GM06990 (cell line): ENCODE data around the gene PRR36.

ENCODE experiments used
- DNase-seq: peaks from one replicate; pipeline ENCODE4 v3.0.0-alpha.2; 2011; ENCODE audit not compliant: insufficient read length; ENCODE audit errors: extremely low read depth
- H3K27me3 ChIP-seq: replicated peaks from 2 replicates; pipeline ENCODE4 v1.6.0; 2011; ENCODE audit warnings: low read length; ENCODE audit not compliant: control insufficient read depth, insufficient read depth
- H3K36me3 ChIP-seq: 2 replicates; pipeline ENCODE4 v1.5.1; 2011; ENCODE audit warnings: low read length; ENCODE audit not compliant: control insufficient read depth, insufficient read depth
- H3K4me3 ChIP-seq: replicated peaks from 2 replicates; pipeline ENCODE4 v1.5.1; 2011; ENCODE audit warnings: low read depth, mild to moderate bottlenecking, control low read depth, low read length
- CTCF ChIP-seq: IDR thresholded peaks from 2 replicates; pipeline ENCODE4 v1.5.1; 2011; ENCODE audit warnings: low read length, control low read depth, mild to moderate bottlenecking, inconsistent platforms; ENCODE audit not compliant: insufficient read depth, poor library complexity, severe bottlenecking

The PRR36 gene

GRCh38 chr19:7905859-7906258 is 31.7 kb upstream of the PRR36 start:
- Histone ChIP-seq H3K4me3 (no peak overlapping the region), H3K27me3 (no peaks in the 10 kb centered on the region), H3K36me3 (peaks cover 5% of the 10 kb centered on the region)
- DNase-seq, result no peak
- no peak for TF ChIP-seq CTCF

- no peak for TF ChIP-seq CTCF
- DNase-seq, result no peak
- Histone ChIP-seq H3K27me3 (no peaks in the 10 kb centered on the region), H3K4me3 (peak overlapping the region; percentile 88), H3K36me3 (peaks cover 3% of the 10 kb centered on the region)
Measured at GRCh38 chr19:7905268-7905667, 31.1 kb upstream of the PRR36 start.

GRCh38 chr19:7904074-7905020 is 30.2 kb upstream of the PRR36 start:
- Histone ChIP-seq H3K36me3 (peaks cover 3% of the 10 kb centered on the region), H3K27me3 (no peaks in the 10 kb centered on the region), H3K4me3 (peak overlapping the region; percentile 88)
- peak; percentile 69 for DNase-seq
- TF ChIP-seq CTCF, result no peak

- peak; percentile 86 for TF ChIP-seq CTCF
- H3K27me3 ChIP-seq, result no peaks in the 10 kb centered on the region
- peaks cover 2% of the 10 kb centered on the region; the same call in 1 of the 2 replicates for H3K36me3 ChIP-seq
- DNase-seq, result peak; percentile 100
- H3K4me3 ChIP-seq, result peak within 1 kb of the TSS; percentile 88
Measured at GRCh38 chr19:7903244-7904073, 29.3 kb upstream of the PRR36 start, which contains the start of gene MAP2K7. Gene MAP2K7, plus strand, starts transcription at chr19:7903877. Its CDS starts 68 bp downstream, at chr19:7903945.

- no peaks in the 10 kb centered on the region for H3K27me3 ChIP-seq
- H3K36me3 ChIP-seq, result peaks cover 2% of the 10 kb centered on the region; the same call in 1 of the 2 replicates
- peak overlapping the region; percentile 68 for H3K4me3 ChIP-seq
- no peak for TF ChIP-seq CTCF
- DNase-seq, result no peak
Measured at GRCh38 chr19:7902796-7903243, 28.6 kb upstream of the PRR36 start.
